H1 (cell line): ENCODE data around the gene MBD5. TPM values are rescaled to one million over a fixed set of nuclear protein-coding genes. Genes with fewer than 3 reads are reported as not detected.

Experiments used
- CTCF ChIA-PET: fragments of 300-600 bp; sonication (Branson Sonifier 250); formaldehyde crosslinking; loops from one replicate; lab custom pipeline; 2021; ENCODE audit not compliant: partially characterized antibody; lab: Charles Lee
- POLR2A ChIA-PET: fragments of 300-600 bp; sonication (Branson Sonifier 250); formaldehyde crosslinking; loops from one replicate; lab custom pipeline; 2021; ENCODE audit warnings: inconsistent platforms; ENCODE audit not compliant: partially characterized antibody; lab: Charles Lee
- DNase-seq, 2 experiments: peaks; one replicate each; pipeline versions ENCODE4 v3.0.0 to v3.0.0-alpha.2; 2010 to 2022; ENCODE audit warnings: low spot score in 2 of 2, low read depth in 1 of 2, mixed read lengths in 1 of 2
- FAIRE-seq: peaks from 2 replicates; lab custom pipeline; 2011; peaks lifted over from hg19 to GRCh38; lab: Jason Lieb, UNC
- H2AFZ ChIP-seq: 2 replicates; pipeline ENCODE4 v1.8.1; 2012; ENCODE audit warnings: low read length, inconsistent platforms
- H2AK5ac ChIP-seq: 2 replicates; pipeline ENCODE4 v1.6.1; 2013; ENCODE audit warnings: low read depth, low read length
- H2BK120ac ChIP-seq: replicated peaks from 2 replicates; pipeline ENCODE3; 2013; ENCODE audit warnings: low read depth, low read length, inconsistent platforms
- H2BK12ac ChIP-seq: 2 replicates; pipeline ENCODE4 v1.6.1; 2013; ENCODE audit warnings: low read depth, low read length
- H2BK15ac ChIP-seq: 2 replicates; pipeline ENCODE4 v1.6.1; 2013; ENCODE audit warnings: low read length
- H2BK20ac ChIP-seq: 2 replicates; pipeline ENCODE4 v1.6.1; 2013; ENCODE audit warnings: low read length
- H2BK5ac ChIP-seq: 2 replicates; pipeline ENCODE4 v1.6.1; 2013; ENCODE audit warnings: low read depth, low read length
- H3K14ac ChIP-seq: 2 replicates; pipeline ENCODE4 v1.6.1; 2013; ENCODE audit warnings: inconsistent platforms; ENCODE audit not compliant: insufficient read length
- H3K18ac ChIP-seq: 2 replicates; pipeline ENCODE4 v1.6.1; 2013; ENCODE audit warnings: low read length; ENCODE audit errors: extremely low read depth
- H3K23ac ChIP-seq: 2 replicates; pipeline ENCODE4 v1.6.1; 2013; ENCODE audit warnings: inconsistent platforms; ENCODE audit not compliant: insufficient read length
- H3K23me2 ChIP-seq: 2 replicates; pipeline ENCODE4 v1.6.1; 2013; ENCODE audit warnings: low read depth, low read length
- H3K27ac ChIP-seq: 2 replicates; pipeline ENCODE4 v1.6.1; 2011; ENCODE audit warnings: low read depth, low read length, inconsistent platforms
- H3K27me3 ChIP-seq, 4 experiments: replicated peaks in 1 of 4; 1 replicate in 1 of 4; 2 replicates in 3 of 4; pipeline versions ENCODE4 v1.6.1 to v1.8.1; 2011 to 2013; ENCODE audit warnings: low read length in 3 of 4, mild to moderate bottlenecking in 3 of 4, inconsistent platforms in 2 of 4, mixed read lengths in 2 of 4, moderate library complexity in 1 of 4; ENCODE audit not compliant: control insufficient read depth in 3 of 4, insufficient read depth in 3 of 4; ENCODE audit errors: extremely low read depth in 1 of 4
- H3K36me3 ChIP-seq, 4 experiments: 2 replicates each; pipeline versions ENCODE4 v1.6.1 to v1.8.1; 2011 to 2013; ENCODE audit warnings: mild to moderate bottlenecking in 4 of 4, low read length in 3 of 4, moderate library complexity in 2 of 4, control low read depth in 1 of 4, inconsistent platforms in 1 of 4; ENCODE audit not compliant: insufficient read depth in 4 of 4, control insufficient read depth in 2 of 4
- H3K4ac ChIP-seq: replicated peaks from 2 replicates; pipeline ENCODE3; 2013; ENCODE audit warnings: low read length, low read depth, mixed read lengths, inconsistent platforms; ENCODE audit not compliant: insufficient read length
- H3K4me1 ChIP-seq, 4 experiments: replicated peaks in 1 of 4; 1 replicate in 1 of 4; 2 replicates in 3 of 4; pipeline versions ENCODE4 v1.6.1 to v1.8.1; 2011 to 2013; ENCODE audit warnings: low read length in 3 of 4, inconsistent platforms in 2 of 4, mixed read lengths in 1 of 4; ENCODE audit not compliant: insufficient read depth in 4 of 4, control insufficient read depth in 3 of 4
- H3K4me2 ChIP-seq, 2 experiments: 2 replicates each; pipeline versions ENCODE4 v1.6.1 to v1.8.1; 2011 to 2013; ENCODE audit warnings: low read depth in 2 of 2, low read length in 2 of 2, control low read depth in 1 of 2, inconsistent platforms in 1 of 2, mild to moderate bottlenecking in 1 of 2; ENCODE audit not compliant: insufficient read depth in 1 of 2
- H3K4me3 ChIP-seq, 4 experiments: fragments of 200-600, 300-600 bp in 1 of 4; sonication (generic), shearing (Covaris generic), sonication (Bioruptor Twin) in 1 of 4; 2 replicates each; pipeline versions ENCODE4 v1.5.1 to v1.8.1; 2011 to 2016; ENCODE audit warnings: low read length in 4 of 4, low read depth in 3 of 4, control low read depth in 2 of 4, inconsistent platforms in 2 of 4, mild to moderate bottlenecking in 2 of 4, mixed read lengths in 1 of 4, moderate library complexity in 1 of 4; ENCODE audit not compliant: insufficient read depth in 2 of 4; ENCODE audit errors: extremely low read depth in 1 of 4
- H3K56ac ChIP-seq: replicated peaks from 2 replicates; pipeline ENCODE3; 2013; ENCODE audit warnings: low read depth, mild to moderate bottlenecking, mixed read lengths, low read length, inconsistent platforms; ENCODE audit not compliant: insufficient read length
- H3K79me1 ChIP-seq: 2 replicates; pipeline ENCODE4 v1.6.1; 2013; ENCODE audit warnings: low read depth, low read length, control low read depth
- H3K79me2 ChIP-seq, 2 experiments: 2 replicates each; pipeline versions ENCODE4 v1.6.1 to v1.8.1; 2012 to 2013; ENCODE audit warnings: low read length in 2 of 2, mild to moderate bottlenecking in 2 of 2, inconsistent platforms in 1 of 2; ENCODE audit not compliant: insufficient read depth in 2 of 2, control insufficient read depth in 1 of 2
- H3K9ac ChIP-seq, 4 experiments: replicated peaks in 1 of 4; 1 replicate in 1 of 4; 2 replicates in 3 of 4; pipeline versions ENCODE4 v1.6.1 to v1.8.1; 2011 to 2013; ENCODE audit warnings: low read depth in 3 of 4, low read length in 3 of 4, control low read depth in 2 of 4, mild to moderate bottlenecking in 2 of 4, moderate library complexity in 2 of 4, inconsistent platforms in 1 of 4; ENCODE audit errors: extremely low read depth in 1 of 4
- H3K9me3 ChIP-seq, 2 experiments: 2 replicates each; pipeline versions ENCODE4 v1.6.1 to v1.8.1; 2012 to 2013; ENCODE audit warnings: mild to moderate bottlenecking in 2 of 2, moderate library complexity in 2 of 2, control low read depth in 1 of 2, inconsistent platforms in 1 of 2, low read depth in 1 of 2, low read length in 1 of 2, mixed read lengths in 1 of 2; ENCODE audit not compliant: insufficient read depth in 2 of 2
- H4K20me1 ChIP-seq, 2 experiments: replicated peaks in 1 of 2; 2 replicates each; pipeline versions ENCODE3 to v1.8.1; 2011 to 2013; ENCODE audit warnings: inconsistent platforms in 2 of 2, low read length in 2 of 2, mild to moderate bottlenecking in 1 of 2; ENCODE audit not compliant: insufficient read depth in 2 of 2, control insufficient read depth in 1 of 2
- H4K5ac ChIP-seq: 2 replicates; pipeline ENCODE4 v1.6.1; 2013; ENCODE audit warnings: low read length, low read depth, mixed read lengths, inconsistent platforms; ENCODE audit not compliant: insufficient read length
- H4K8ac ChIP-seq: 2 replicates; pipeline ENCODE4 v1.8.0; 2013; ENCODE audit warnings: mild to moderate bottlenecking, moderate library complexity, low read length, inconsistent platforms; ENCODE audit not compliant: insufficient read depth; ENCODE audit errors: extremely low read depth
- H4K91ac ChIP-seq: replicated peaks from 2 replicates; pipeline ENCODE3; 2013; ENCODE audit warnings: low read length, mixed read lengths, inconsistent platforms; ENCODE audit not compliant: insufficient read length
- BRCA1 ChIP-seq: IDR thresholded peaks from 2 replicates; pipeline ENCODE4 v1.6.1; 2012; ENCODE audit warnings: low read depth, low read length, improper control_type of control experiment
- EP300 ChIP-seq, 2 experiments: IDR thresholded peaks; 1 replicate in 1 of 2; 2 replicates in 1 of 2; pipeline ENCODE4 v1.6.1; 2011 to 2012; ENCODE audit warnings: low read depth in 2 of 2, low read length in 2 of 2, mild to moderate bottlenecking in 2 of 2, borderline replicate concordance in 1 of 2, inconsistent platforms in 1 of 2, moderate library complexity in 1 of 2
- GABPA ChIP-seq: IDR thresholded peaks from 2 replicates; pipeline ENCODE4 v1.6.1; 2011; ENCODE audit warnings: mild to moderate bottlenecking, low read length, moderate library complexity, borderline replicate concordance; ENCODE audit not compliant: insufficient read depth
- NANOG ChIP-seq: IDR thresholded peaks from 2 replicates; pipeline ENCODE4 v1.6.1; 2011; ENCODE audit warnings: low read length, low read depth, mild to moderate bottlenecking, inconsistent platforms; ENCODE audit not compliant: insufficient read depth, poor library complexity, severe bottlenecking
- PHF8 ChIP-seq: fragments of 200-600 bp; sonication (generic); conservative IDR thresholded peaks from 2 replicates; pipeline ENCODE4 v1.7.1; 2012; ENCODE audit warnings: low read depth, mild to moderate bottlenecking, inconsistent platforms, low read length, moderate library complexity
- SIX5 ChIP-seq: IDR thresholded peaks from 2 replicates; pipeline ENCODE4 v1.6.1; 2011; ENCODE audit warnings: mild to moderate bottlenecking, low read depth, low read length
- TBP ChIP-seq: IDR thresholded peaks from 2 replicates; pipeline ENCODE4 v1.6.1; 2011; ENCODE audit warnings: low read depth, low read length, improper control_type of control experiment
- WGBS, 2 experiments: shearing (Covaris generic) in 1 of 2; methylation state at CpG; one replicate each; pipeline versions ENCODE4 v1.1.6 to v1.1.7; 2013 to 2015; ENCODE audit warnings: low lambda C conversion rate in 2 of 2, mixed read lengths in 2 of 2, inconsistent platforms in 1 of 2, low coverage in 1 of 2, missing lambda C conversion rate in 1 of 2; ENCODE audit not compliant: insufficient replicate concordance in 2 of 2, insufficient coverage in 1 of 2, insufficient read length in 1 of 2; ENCODE audit errors: extremely low coverage in 1 of 2, missing lambda C conversion rate in 1 of 2; 5-methylcytosine and 5-hydroxymethylcytosine counted together
- polyA plus RNA-seq, 7 experiments: library from polyadenylated mRNA; depleted of rRNA in 3 of 7; stranded (reverse) in 5 of 7; unstranded in 2 of 7; fragments of >200 nt in 5 of 7; fragments of 200-250 nt in 2 of 7; gene quantifications; 1 replicate in 5 of 7; 2 replicates in 1 of 7; 4 replicates in 1 of 7; pipeline versions ENCODE4 v1.2.1 to v1.2.3, GENCODE V29; 2011 to 2013; ENCODE audit warnings: missing spikeins in 2 of 7, mixed read lengths in 2 of 7
- total RNA-seq: library from RNA; stranded (reverse); fragmentation: NEBNext Ultra II Directional; extraction: Animal tissue kit (Norgen Biotek cat#: 25700); gene quantifications from 2 replicates; pipeline ENCODE4 v1.2.1, GENCODE V29; 2021
- TF ChIP-seq, protein P1 (sequence below): IDR thresholded peaks from 2 replicates; pipeline ENCODE4 v1.6.1; 2011; ENCODE audit warnings: low read depth, mild to moderate bottlenecking, low read length; ENCODE audit not compliant: insufficient read depth
- TF ChIP-seq, protein P2 (sequence below), 3 experiments: IDR thresholded peaks; 1 replicate in 2 of 3; 2 replicates in 1 of 3; pipeline versions ENCODE4 v1.5.1 to v1.6.1; 2011; ENCODE audit warnings: low read length in 3 of 3, mild to moderate bottlenecking in 3 of 3, inconsistent platforms in 2 of 3, low read depth in 1 of 3, moderate library complexity in 1 of 3; ENCODE audit not compliant: insufficient read depth in 1 of 3; ENCODE audit errors: control extremely low read depth in 1 of 3

The MBD5 gene
- total and polyA plus RNA-seq, 2 of the 8 experiments (the other 6 are each of a cell fraction or from before 2014, with no cell fraction given) = 9.7 to 29.4 TPM

DNA sequence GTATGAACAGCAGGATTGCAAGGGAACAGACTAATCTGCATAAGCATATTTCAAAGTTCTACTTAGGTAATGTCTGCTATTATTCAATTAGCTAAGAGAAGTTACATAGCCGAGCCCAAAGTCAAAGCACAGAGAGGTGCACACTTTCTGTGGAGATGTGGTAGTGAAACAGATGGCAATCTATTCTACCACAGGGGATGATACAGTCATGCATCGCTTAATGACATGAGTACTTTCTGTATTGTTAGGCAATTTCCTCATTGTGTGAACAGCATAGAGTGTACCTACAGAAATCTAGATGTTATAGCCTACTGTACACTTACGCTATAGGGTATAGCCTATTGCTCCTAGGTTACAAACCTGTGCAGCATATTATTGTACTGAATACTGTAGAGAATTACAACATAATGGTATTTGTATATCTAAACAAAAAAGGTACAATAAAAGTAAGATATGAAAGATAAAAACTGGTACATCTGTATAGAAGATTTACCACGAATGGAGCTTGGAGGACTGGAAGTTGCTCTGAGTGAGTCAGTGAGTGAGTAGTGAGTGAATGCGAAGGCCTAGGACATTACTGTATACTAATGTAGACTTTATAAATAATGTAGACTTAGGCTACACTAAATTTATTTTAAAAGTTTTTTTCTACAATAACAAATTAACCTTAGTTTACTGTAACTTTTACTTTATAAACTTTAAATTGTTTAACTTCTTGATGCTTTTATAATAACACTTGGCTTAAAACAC lies 197.6 kb downstream of the MBD5 start:
- no peak overlapping the region for H2BK12ac ChIP-seq
- 0 out of 4 replicates have a peak, but pooled peaks cover 0 to 6% of the 10 kb centered on the region in 2 experiments for H3K9me3 ChIP-seq
- whole genome bisulfite sequencing, 2 experiments = 92% methylated on average over 5 of the region's 5 CpGs; no CpG with 5 or more reads in 1 of the 2 experiments
- no peak overlapping the region for H4K8ac ChIP-seq
- H3K4me3 ChIP-seq = no peak overlapping the region
- no peak overlapping the region for H2BK120ac ChIP-seq
- no peak overlapping the region for H2AK5ac ChIP-seq
- no peak overlapping the region for H3K56ac ChIP-seq
- H3K9ac ChIP-seq = no peak overlapping the region
- H3K4ac ChIP-seq = no peak overlapping the region
- CTCF ChIA-PET = interaction anchor here (0.6 to 1.2 kb wide), 2 partner anchors 291 to 1448 kb away, joined by 3 to 4 read pairs; no protein-coding TSS in a partner anchor
- H3K79me2 ChIP-seq = no peaks in the 10 kb centered on the region
- H3K27me3 ChIP-seq = no peaks in the 10 kb centered on the region
- H3K14ac ChIP-seq = no peak overlapping the region
- H3K36me3 ChIP-seq = no peaks in the 10 kb centered on the region; a peak in 1 of 8 replicates
- H3K18ac ChIP-seq = no peak overlapping the region
- H2AFZ ChIP-seq = no peak overlapping the region
- no peaks in the 10 kb centered on the region for H3K79me1 ChIP-seq
- no peaks in the 10 kb centered on the region for H4K20me1 ChIP-seq
- POLR2A ChIA-PET = no interaction called here
- H2BK20ac ChIP-seq = no peak overlapping the region
- DNase-seq (no peak), FAIRE-seq (no peak)
- no peak overlapping the region for H3K27ac ChIP-seq
- no peak overlapping the region for H3K4me2 ChIP-seq
- H3K4me1 ChIP-seq = no peaks in the 10 kb centered on the region
- H2BK5ac ChIP-seq = no peak overlapping the region
- no peak overlapping the region for H3K23ac ChIP-seq
- no peaks in the 10 kb centered on the region for H3K23me2 ChIP-seq
- no peak overlapping the region for H4K5ac ChIP-seq
- no peak overlapping the region for H2BK15ac ChIP-seq
- H4K91ac ChIP-seq = no peak overlapping the region
- TF ChIP-seq, protein P1, sequence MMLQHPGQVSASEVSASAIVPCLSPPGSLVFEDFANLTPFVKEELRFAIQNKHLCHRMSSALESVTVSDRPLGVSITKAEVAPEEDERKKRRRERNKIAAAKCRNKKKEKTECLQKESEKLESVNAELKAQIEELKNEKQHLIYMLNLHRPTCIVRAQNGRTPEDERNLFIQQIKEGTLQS = no peak
- no peak for TF ChIP-seq TBP
- no peak for TF ChIP-seq SIX5
- TF ChIP-seq EP300 (IDR thresholded peaks at IDR 0.05; ENCODE audit: borderline replicate concordance in 1 of 2, low read depth in 2 of 2, low read length in 2 of 2) = no peak
- no peak for TF ChIP-seq BRCA1
- TF ChIP-seq GABPA = no peak
- TF ChIP-seq, protein P2, sequence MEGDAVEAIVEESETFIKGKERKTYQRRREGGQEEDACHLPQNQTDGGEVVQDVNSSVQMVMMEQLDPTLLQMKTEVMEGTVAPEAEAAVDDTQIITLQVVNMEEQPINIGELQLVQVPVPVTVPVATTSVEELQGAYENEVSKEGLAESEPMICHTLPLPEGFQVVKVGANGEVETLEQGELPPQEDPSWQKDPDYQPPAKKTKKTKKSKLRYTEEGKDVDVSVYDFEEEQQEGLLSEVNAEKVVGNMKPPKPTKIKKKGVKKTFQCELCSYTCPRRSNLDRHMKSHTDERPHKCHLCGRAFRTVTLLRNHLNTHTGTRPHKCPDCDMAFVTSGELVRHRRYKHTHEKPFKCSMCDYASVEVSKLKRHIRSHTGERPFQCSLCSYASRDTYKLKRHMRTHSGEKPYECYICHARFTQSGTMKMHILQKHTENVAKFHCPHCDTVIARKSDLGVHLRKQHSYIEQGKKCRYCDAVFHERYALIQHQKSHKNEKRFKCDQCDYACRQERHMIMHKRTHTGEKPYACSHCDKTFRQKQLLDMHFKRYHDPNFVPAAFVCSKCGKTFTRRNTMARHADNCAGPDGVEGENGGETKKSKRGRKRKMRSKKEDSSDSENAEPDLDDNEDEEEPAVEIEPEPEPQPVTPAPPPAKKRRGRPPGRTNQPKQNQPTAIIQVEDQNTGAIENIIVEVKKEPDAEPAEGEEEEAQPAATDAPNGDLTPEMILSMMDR (IDR thresholded peaks at IDR 0.05; ENCODE audit: control extremely low read depth in 1 of 3, insufficient read depth in 1 of 3, low read depth in 1 of 3, low read length in 3 of 3) = no peak
- TF ChIP-seq PHF8 = no peak
- TF ChIP-seq NANOG = no peak
